ENCODE data around the gene ANKRD63. TPM values are rescaled to one million over a fixed set of nuclear protein-coding genes. Genes with fewer than 3 reads are reported as not detected.

ANKRD63 gene
- total and polyA plus RNA-seq, 2 of the 13 experiments (the other 11 are each of a cell fraction or from before 2014, with no cell fraction given): not detected

DNA sequence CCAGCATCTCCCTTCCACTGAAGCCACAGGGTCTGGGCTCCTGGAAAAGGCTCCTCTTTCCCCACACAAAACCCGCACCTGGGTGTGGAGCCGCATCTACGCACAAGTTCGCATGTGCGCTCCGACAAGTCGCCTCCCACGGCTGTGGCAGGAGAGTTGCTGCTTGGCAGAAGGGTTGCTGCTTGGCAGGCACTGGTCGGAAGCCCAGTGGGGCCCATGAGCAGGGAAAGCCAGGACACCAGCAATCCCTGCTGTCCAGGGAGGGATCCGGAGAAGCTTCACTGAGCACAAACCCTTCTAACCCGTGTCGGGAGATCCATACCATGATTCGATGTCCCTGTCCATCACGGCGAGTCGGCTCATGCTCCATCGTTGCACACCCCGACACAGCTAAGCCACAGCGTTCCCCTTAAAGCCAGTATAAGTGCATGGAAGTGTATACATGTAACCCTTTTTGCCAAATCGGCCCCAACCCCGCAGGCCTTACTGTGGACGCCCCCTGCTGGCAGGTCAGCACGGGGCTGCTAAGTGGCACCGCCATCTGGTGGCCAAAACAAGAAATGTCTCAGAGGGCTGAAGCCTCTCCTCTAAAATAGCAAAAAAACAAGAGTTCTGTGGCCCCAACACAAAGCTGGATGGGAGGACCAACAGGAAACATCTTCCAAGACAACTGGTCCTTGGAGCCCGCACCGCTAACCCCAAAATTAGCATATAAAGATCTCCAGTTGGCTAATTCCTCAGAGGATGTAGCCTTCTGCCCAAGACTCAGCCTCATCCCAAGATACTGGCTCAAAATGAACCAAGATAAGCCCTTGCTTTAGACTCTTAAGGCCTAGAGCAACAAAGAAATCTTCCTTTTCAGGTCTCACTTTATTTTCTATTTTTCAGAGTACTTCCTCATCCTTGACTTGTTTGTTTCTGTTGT is 8.3 kb downstream of the ANKRD63 start (continued):
- TF ChIP-seq ZBTB40 (IDR thresholded peaks at IDR 0.05) (no peak), ZBTB40 (CRISPR knock-in tag; IDR thresholded peaks at IDR 0.05) (no peak), ZNF546 (CRISPR knock-in tag; conservative IDR thresholded peaks at IDR 0.05) (no peak), ZSCAN29 (CRISPR knock-in tag; conservative IDR thresholded peaks at IDR 0.05) (no peak), ZNF792 (CRISPR knock-in tag; IDR thresholded peaks at IDR 0.05) (no peak), ZNF816 (CRISPR knock-in tag; IDR thresholded peaks at IDR 0.05; ENCODE audit: borderline replicate concordance) (no peak), XBP1 (CRISPR knock-in tag; IDR thresholded peaks at IDR 0.05) (no peak), NFATC3 (CRISPR knock-in tag; IDR thresholded peaks at IDR 0.05) (no peak), ZSCAN9 (CRISPR knock-in tag; IDR thresholded peaks at IDR 0.05; ENCODE audit: borderline replicate concordance) (0 out of 2 replicates have a peak, but pooled peaks have one; percentile 68), MYC (CRISPR knock-in tag; IDR thresholded peaks at IDR 0.05; ENCODE audit: borderline replicate concordance) (no peak), GATA4 (IDR thresholded peaks at IDR 0.05; ENCODE audit: borderline replicate concordance, low read depth) (no peak), GTF3A (CRISPR knock-in tag; conservative IDR thresholded peaks at IDR 0.05) (no peak), RBM22 (optimal IDR thresholded peaks at IDR 0.05; ENCODE audit: low read length) (no peak), RAD21 (CRISPR knock-in tag; IDR thresholded peaks at IDR 0.05) (peak; percentile 97)
- TF ChIP-seq, protein P1, sequence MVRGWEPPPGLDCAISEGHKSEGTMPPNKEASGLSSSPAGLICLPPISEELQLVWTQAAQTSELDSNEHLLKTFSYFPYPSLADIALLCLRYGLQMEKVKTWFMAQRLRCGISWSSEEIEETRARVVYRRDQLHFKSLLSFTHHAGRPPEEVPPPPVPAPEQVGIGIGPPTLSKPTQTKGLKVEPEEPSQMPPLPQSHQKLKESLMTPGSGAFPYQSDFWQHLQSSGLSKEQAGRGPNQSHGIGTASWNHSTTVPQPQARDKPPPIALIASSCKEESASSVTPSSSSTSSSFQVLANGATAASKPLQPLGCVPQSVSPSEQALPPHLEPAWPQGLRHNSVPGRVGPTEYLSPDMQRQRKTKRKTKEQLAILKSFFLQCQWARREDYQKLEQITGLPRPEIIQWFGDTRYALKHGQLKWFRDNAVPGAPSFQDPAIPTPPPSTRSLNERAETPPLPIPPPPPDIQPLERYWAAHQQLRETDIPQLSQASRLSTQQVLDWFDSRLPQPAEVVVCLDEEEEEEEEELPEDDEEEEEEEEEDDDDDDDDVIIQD (CRISPR knock-in tag; IDR thresholded peaks at IDR 0.05; ENCODE audit: low read depth): 0 out of 2 replicates have a peak, but pooled peaks have one; percentile 27
- TF ChIP-seq, protein P2, sequence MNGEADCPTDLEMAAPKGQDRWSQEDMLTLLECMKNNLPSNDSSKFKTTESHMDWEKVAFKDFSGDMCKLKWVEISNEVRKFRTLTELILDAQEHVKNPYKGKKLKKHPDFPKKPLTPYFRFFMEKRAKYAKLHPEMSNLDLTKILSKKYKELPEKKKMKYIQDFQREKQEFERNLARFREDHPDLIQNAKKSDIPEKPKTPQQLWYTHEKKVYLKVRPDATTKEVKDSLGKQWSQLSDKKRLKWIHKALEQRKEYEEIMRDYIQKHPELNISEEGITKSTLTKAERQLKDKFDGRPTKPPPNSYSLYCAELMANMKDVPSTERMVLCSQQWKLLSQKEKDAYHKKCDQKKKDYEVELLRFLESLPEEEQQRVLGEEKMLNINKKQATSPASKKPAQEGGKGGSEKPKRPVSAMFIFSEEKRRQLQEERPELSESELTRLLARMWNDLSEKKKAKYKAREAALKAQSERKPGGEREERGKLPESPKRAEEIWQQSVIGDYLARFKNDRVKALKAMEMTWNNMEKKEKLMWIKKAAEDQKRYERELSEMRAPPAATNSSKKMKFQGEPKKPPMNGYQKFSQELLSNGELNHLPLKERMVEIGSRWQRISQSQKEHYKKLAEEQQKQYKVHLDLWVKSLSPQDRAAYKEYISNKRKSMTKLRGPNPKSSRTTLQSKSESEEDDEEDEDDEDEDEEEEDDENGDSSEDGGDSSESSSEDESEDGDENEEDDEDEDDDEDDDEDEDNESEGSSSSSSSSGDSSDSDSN (CRISPR knock-in tag; IDR thresholded peaks at IDR 0.05): peak; percentile 42; the same call in 1 of the 2 replicates
